ENCODE results near the gene RTN4. TPM values are rescaled to one million over a fixed set of nuclear protein-coding genes. Genes with fewer than 3 reads are reported as not detected.

RTN4 gene
- total RNA-seq, 1 donor from 2014 or later: 819 TPM

DNA sequence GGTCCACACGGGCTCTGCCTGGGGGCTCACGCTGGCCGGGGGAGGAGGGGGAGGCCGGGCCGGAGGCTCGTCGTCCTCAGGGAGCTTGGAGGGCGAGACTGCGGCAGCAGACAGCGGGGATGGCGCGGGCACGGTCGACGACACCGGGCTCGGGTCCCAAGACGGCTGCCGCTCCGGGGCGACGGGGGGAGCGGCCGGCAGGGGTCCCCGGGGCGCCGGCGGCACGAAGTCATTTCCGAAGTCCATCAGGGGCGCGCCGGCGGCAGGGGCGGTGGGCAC is 491 bp downstream of the RTN4 start:
- peak overlapping the region; percentile 99 for H3K4me3 Mint-ChIP-seq (ENCODE audit: unreplicated experiment)
- peaks cover 5% of the 10 kb centered on the region for H3K36me3 Mint-ChIP-seq (ENCODE audit: low read depth)
- TF ChIP-seq, protein P1, sequence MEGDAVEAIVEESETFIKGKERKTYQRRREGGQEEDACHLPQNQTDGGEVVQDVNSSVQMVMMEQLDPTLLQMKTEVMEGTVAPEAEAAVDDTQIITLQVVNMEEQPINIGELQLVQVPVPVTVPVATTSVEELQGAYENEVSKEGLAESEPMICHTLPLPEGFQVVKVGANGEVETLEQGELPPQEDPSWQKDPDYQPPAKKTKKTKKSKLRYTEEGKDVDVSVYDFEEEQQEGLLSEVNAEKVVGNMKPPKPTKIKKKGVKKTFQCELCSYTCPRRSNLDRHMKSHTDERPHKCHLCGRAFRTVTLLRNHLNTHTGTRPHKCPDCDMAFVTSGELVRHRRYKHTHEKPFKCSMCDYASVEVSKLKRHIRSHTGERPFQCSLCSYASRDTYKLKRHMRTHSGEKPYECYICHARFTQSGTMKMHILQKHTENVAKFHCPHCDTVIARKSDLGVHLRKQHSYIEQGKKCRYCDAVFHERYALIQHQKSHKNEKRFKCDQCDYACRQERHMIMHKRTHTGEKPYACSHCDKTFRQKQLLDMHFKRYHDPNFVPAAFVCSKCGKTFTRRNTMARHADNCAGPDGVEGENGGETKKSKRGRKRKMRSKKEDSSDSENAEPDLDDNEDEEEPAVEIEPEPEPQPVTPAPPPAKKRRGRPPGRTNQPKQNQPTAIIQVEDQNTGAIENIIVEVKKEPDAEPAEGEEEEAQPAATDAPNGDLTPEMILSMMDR (IDR thresholded peaks at IDR 0.05): peak; percentile 42
- no peaks in the 10 kb centered on the region for H3K27me3 Mint-ChIP-seq (ENCODE audit: low read depth)
- H3K4me1 Mint-ChIP-seq (ENCODE audit: low read depth): peaks cover 52% of the 10 kb centered on the region
- DNase-seq (ENCODE audit: low spot score): no peak
- H3K27ac Mint-ChIP-seq (ENCODE audit: unreplicated experiment): peak overlapping the region; percentile 100
- no peaks in the 10 kb centered on the region for H3K9me3 Mint-ChIP-seq (ENCODE audit: low read depth)

DNA sequence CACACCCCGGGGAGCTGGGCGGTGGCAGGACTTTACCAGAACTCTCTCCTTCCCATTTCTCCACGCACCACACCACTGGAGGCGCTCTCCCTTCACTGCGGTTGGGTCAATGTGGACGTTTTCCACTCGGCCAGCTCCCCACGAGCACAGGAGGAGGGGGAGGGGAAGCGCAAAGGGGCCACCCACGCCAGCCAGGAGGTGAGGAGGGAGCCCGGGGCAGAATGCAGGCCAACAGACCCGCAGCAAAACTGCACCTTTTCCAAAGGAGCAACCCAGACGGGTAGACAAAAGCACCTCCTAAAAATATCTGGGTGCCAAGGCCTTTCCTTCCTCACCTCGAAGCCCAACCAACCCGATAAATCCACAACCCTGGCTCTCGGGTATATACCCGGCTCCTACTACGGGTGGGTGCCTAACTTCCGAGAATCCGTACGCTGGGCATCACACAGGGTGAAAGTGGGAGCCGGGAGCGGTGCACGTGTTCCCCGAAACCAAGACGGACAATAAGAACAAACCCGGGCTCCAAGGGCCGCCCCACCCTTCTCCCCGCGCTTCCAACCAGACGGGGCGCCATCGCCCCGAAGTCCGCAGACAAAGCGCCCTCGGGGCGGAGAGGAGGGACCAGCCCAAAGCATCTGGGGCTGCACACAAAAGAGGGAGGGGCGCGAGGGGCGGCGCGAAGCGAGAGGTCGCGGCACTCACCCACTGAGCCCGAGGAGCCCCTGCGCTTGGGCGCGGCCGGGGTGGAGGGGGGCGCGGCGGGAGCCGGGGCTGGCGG is 1.0 kb downstream of the RTN4 start:
- Mint-ChIP-seq H3K4me1 (ENCODE audit: low read depth) (peaks cover 54% of the 10 kb centered on the region), H3K4me3 (ENCODE audit: unreplicated experiment) (peak overlapping the region; percentile 100)
- DNase-seq (ENCODE audit: low spot score): no peak

GRCh38 chr2:55048508-55049042 is 1.7 kb downstream of the RTN4 start:
- peaks cover 54% of the 10 kb centered on the region for H3K4me1 Mint-ChIP-seq (ENCODE audit: low read depth)
- H3K27me3 Mint-ChIP-seq (ENCODE audit: low read depth): no peaks in the 10 kb centered on the region
- TF ChIP-seq, protein P1 (IDR thresholded peaks at IDR 0.05): no peak
- H3K9me3 Mint-ChIP-seq (ENCODE audit: low read depth): no peaks in the 10 kb centered on the region
- DNase-seq (ENCODE audit: low spot score): no peak
- H3K27ac Mint-ChIP-seq (ENCODE audit: unreplicated experiment): peak overlapping the region; percentile 100
- peaks cover 5% of the 10 kb centered on the region for H3K36me3 Mint-ChIP-seq (ENCODE audit: low read depth)
- peak overlapping the region; percentile 100 for H3K4me3 Mint-ChIP-seq (ENCODE audit: unreplicated experiment)

More for the DNA sequence above, 1.0 kb downstream of the RTN4 start:
- Mint-ChIP-seq H3K27ac (ENCODE audit: unreplicated experiment) (peak overlapping the region; percentile 100), H3K27me3 (ENCODE audit: low read depth) (no peaks in the 10 kb centered on the region), H3K36me3 (ENCODE audit: low read depth) (peaks cover 5% of the 10 kb centered on the region), H3K9me3 (ENCODE audit: low read depth) (no peaks in the 10 kb centered on the region)
- TF ChIP-seq, protein P1 (IDR thresholded peaks at IDR 0.05): peak; percentile 76

DNA sequence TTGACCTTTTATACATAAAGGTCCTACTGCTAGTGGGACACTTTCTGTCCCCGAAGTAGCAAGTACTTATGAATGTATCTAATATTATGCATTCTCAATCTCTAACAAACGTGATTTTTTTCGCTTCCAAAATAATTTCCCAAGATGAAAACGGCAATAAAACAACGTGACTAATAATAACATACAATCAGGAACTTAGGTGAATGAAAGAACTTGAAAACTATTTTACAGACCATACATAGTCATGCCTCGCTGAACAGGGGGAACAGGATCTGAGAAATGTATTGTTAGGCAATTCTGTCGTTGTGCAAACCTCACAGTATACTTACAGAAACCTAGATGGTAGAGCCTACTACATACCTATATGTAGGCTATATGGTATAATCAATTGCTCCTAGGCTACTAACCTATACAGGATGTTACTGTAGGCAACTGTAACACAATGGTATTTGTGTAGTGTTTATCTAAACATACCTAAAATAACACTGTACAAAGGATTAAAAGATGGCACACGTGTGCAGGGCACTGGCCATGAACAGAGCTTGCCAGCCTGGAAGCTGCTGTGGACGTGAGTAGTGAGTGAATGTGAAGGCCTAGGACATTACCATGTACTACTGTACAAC is 2.5 kb downstream of the RTN4 start:
- no peak for DNase-seq (ENCODE audit: low spot score)
- Mint-ChIP-seq H3K27me3 (ENCODE audit: low read depth) (no peaks in the 10 kb centered on the region), H3K36me3 (ENCODE audit: low read depth) (peaks cover 5% of the 10 kb centered on the region), H3K27ac (ENCODE audit: unreplicated experiment) (peak overlapping the region; percentile 94), H3K4me1 (ENCODE audit: low read depth) (peaks cover 59% of the 10 kb centered on the region), H3K4me3 (ENCODE audit: unreplicated experiment) (peak overlapping the region; percentile 100), H3K9me3 (ENCODE audit: low read depth) (no peaks in the 10 kb centered on the region)
- TF ChIP-seq, protein P1 (IDR thresholded peaks at IDR 0.05): no peak

DNA sequence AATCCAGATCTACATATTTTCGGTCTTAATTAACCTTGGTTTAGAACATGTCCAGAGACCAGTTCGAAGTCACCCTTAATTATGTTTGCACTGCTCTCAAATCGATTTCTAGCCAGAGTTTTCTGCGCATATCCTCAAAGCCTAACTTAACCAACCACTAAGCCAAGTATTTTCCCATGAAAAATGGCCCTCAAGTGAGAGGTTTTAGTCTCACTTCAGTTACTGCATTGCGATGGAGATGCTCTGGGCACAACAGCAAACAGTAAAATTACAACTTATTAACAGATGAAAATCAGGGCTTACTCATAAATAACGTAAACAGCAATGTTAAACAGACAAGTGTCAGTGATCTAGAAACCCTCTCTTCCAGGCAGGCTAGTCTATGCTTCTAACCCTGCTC is 4.5 kb downstream of the RTN4 start:
- no peaks in the 10 kb centered on the region for H3K27me3 Mint-ChIP-seq (ENCODE audit: low read depth)
- H3K4me1 Mint-ChIP-seq (ENCODE audit: low read depth): peaks cover 59% of the 10 kb centered on the region
- DNase-seq (ENCODE audit: low spot score): no peak
- H3K4me3 Mint-ChIP-seq (ENCODE audit: unreplicated experiment): peak overlapping the region; percentile 100
- TF ChIP-seq, protein P1 (IDR thresholded peaks at IDR 0.05): no peak
- no peaks in the 10 kb centered on the region for H3K9me3 Mint-ChIP-seq (ENCODE audit: low read depth)
- H3K27ac Mint-ChIP-seq (ENCODE audit: unreplicated experiment): peak overlapping the region; percentile 94
- peaks cover 5% of the 10 kb centered on the region for H3K36me3 Mint-ChIP-seq (ENCODE audit: low read depth)

Data from chondrocyte (in vitro differentiated cells).